Neural cell (in vitro differentiated cells): ENCODE measurements around the gene KRT32. TPM values are rescaled to one million over a fixed set of nuclear protein-coding genes. Genes with fewer than 3 reads are reported as not detected.

ENCODE experiments used
- H2AFZ ChIP-seq: fragments of 200-600, 300-800 bp; sonication (generic), shearing (Covaris generic); 2 replicates; pipeline ENCODE4 v1.6.0; 2014; ENCODE audit warnings: low read depth, mild to moderate bottlenecking, antibody characterized with exemption, low read length, moderate library complexity
- H3F3A ChIP-seq: fragments of 200-600 bp; shearing (Covaris generic); 2 replicates; pipeline ENCODE4 v1.6.1; 2016; ENCODE audit warnings: mild to moderate bottlenecking, moderate library complexity, mixed read lengths, antibody characterized with exemption, low read length; ENCODE audit not compliant: insufficient read depth, poor library complexity, severe bottlenecking
- H3K27ac ChIP-seq: fragments of 200-600, 300-800 bp; sonication (generic), shearing (Covaris generic); 2 replicates; pipeline ENCODE4 v1.5.1; 2014; ENCODE audit warnings: mild to moderate bottlenecking, low read length, moderate library complexity
- H3K27me3 ChIP-seq: fragments of 300-800, 200-600 bp; sonication (generic), shearing (Covaris generic); 2 replicates; pipeline ENCODE4 v1.6.0; 2014; ENCODE audit warnings: mild to moderate bottlenecking, low read depth, low read length, moderate library complexity; ENCODE audit not compliant: insufficient read depth
- H3K36me3 ChIP-seq: fragments of 300-800, 200-600 bp; sonication (generic), shearing (Covaris generic); 2 replicates; pipeline ENCODE4 v1.5.1; 2014; ENCODE audit warnings: mild to moderate bottlenecking, antibody characterized with exemption, low read length, moderate library complexity; ENCODE audit not compliant: insufficient read depth
- H3K4me2 ChIP-seq: fragments of 300-800, 200-600 bp; sonication (generic), shearing (Covaris generic); 2 replicates; pipeline ENCODE4 v1.6.0; 2014; ENCODE audit warnings: mild to moderate bottlenecking, low read length
- H3K4me3 ChIP-seq: fragments of 300-800, 200-600 bp; sonication (generic), shearing (Covaris generic); 2 replicates; pipeline ENCODE4 v1.5.1; 2014; ENCODE audit warnings: mild to moderate bottlenecking, low read length, moderate library complexity
- H3K79me2 ChIP-seq: fragments of 200-600 bp; shearing (Covaris generic); replicated peaks from 2 replicates; pipeline ENCODE4 v1.6.0; 2014; ENCODE audit warnings: mild to moderate bottlenecking, low read length, moderate library complexity; ENCODE audit not compliant: insufficient read depth
- H3K9ac ChIP-seq: fragments of 300-800, 200-600 bp; sonication (generic), shearing (Covaris generic); 2 replicates; pipeline ENCODE4 v1.6.1; 2016; ENCODE audit warnings: mild to moderate bottlenecking, low read length, mixed read lengths
- H3K9me2 ChIP-seq: fragments of 200-600 bp; shearing (Covaris generic); 2 replicates; pipeline ENCODE4 v1.6.1; 2016; ENCODE audit warnings: mild to moderate bottlenecking, low read length, mixed read lengths; ENCODE audit not compliant: insufficient read depth
- H3K9me3 ChIP-seq: fragments of 200-600, 300-800 bp; sonication (generic), shearing (Covaris generic); 2 replicates; pipeline ENCODE4 v1.6.1; 2016; ENCODE audit warnings: mild to moderate bottlenecking, mixed run types, low read length, moderate library complexity, mixed read lengths
- H4K20me1 ChIP-seq: fragments of 200-600 bp; shearing (Covaris generic); 2 replicates; pipeline ENCODE4 v1.6.1; 2016; ENCODE audit warnings: mild to moderate bottlenecking, mixed run types; ENCODE audit not compliant: insufficient read depth
- CTCF ChIP-seq: fragments of 450-650 bp; IDR thresholded peaks from 2 replicates; pipeline ENCODE4 v1.5.1; 2014; ENCODE audit warnings: antibody characterized with exemption, mild to moderate bottlenecking, moderate library complexity; ENCODE audit not compliant: poor library complexity, severe bottlenecking
- EP300 ChIP-seq: fragments of 450-650 bp; conservative IDR thresholded peaks from 2 replicates; pipeline ENCODE4 v1.6.1; 2014; ENCODE audit warnings: antibody characterized with exemption, mild to moderate bottlenecking, moderate library complexity; ENCODE audit not compliant: poor library complexity, severe bottlenecking
- EZH2 ChIP-seq: fragments of 200-600, 300-800 bp; shearing (Covaris generic), sonication (generic); IDR thresholded peaks from 2 replicates; pipeline ENCODE4 v1.6.1; 2014; ENCODE audit warnings: antibody characterized with exemption, low read length, borderline replicate concordance, mild to moderate bottlenecking; ENCODE audit not compliant: insufficient read depth, poor library complexity, severe bottlenecking
- MXI1 ChIP-seq: fragments of 450-650 bp; conservative IDR thresholded peaks from 2 replicates; pipeline ENCODE4 v1.6.1; 2014; ENCODE audit warnings: antibody characterized with exemption, mild to moderate bottlenecking; ENCODE audit not compliant: poor library complexity, severe bottlenecking
- POLR2AphosphoS5 ChIP-seq: IDR thresholded peaks from 2 replicates; pipeline ENCODE4 v1.6.1; 2012
- RAD21 ChIP-seq: fragments of 450-650 bp; conservative IDR thresholded peaks from 2 replicates; pipeline ENCODE4 v1.6.1; 2014; ENCODE audit warnings: antibody characterized with exemption, mild to moderate bottlenecking, moderate library complexity
- REST ChIP-seq: IDR thresholded peaks from 2 replicates; pipeline ENCODE4 v1.6.1; 2012; ENCODE audit warnings: borderline replicate concordance
- SMC3 ChIP-seq: fragments of 450-650 bp; conservative IDR thresholded peaks from 2 replicates; pipeline ENCODE4 v1.6.1; 2014; ENCODE audit warnings: antibody characterized with exemption, mild to moderate bottlenecking, moderate library complexity; ENCODE audit not compliant: poor library complexity
- TAF1 ChIP-seq: IDR thresholded peaks from 2 replicates; pipeline ENCODE4 v1.6.1; 2012; ENCODE audit warnings: low read depth
- polyA plus RNA-seq: library from polyadenylated mRNA; depleted of rRNA; stranded (reverse); fragments of >200 nt; gene quantifications from 2 replicates; pipeline ENCODE4 v1.2.3, GENCODE V29; 2014

KRT32 gene
- polyA plus RNA-seq, 1 donor from 2014 or later = not detected

GRCh38 chr17:41512546-41513167 is 45.5 kb upstream of the KRT32 start:
- Histone ChIP-seq H3K9ac (no peak overlapping the region), H3K4me3 (no peak overlapping the region), H3K27ac (no peak overlapping the region), H3K9me2 (no peaks in the 10 kb centered on the region), H4K20me1 (no peaks in the 10 kb centered on the region), H3K9me3 (no peaks in the 10 kb centered on the region), H3K4me2 (no peak overlapping the region), H2AFZ (no peak overlapping the region), H3K36me3 (no peaks in the 10 kb centered on the region), H3K79me2 (no peaks in the 10 kb centered on the region), H3F3A (no peaks in the 10 kb centered on the region), H3K27me3 (no peaks in the 10 kb centered on the region)
- TF ChIP-seq MXI1 (no peak), SMC3 (no peak), EP300 (no peak), CTCF (no peak), EZH2 (no peak), POLR2AphosphoS5 (no peak), RAD21 (no peak), REST (no peak), TAF1 (no peak)

- no peaks in the 10 kb centered on the region for H3K27me3 ChIP-seq
- H3K9me3 ChIP-seq = no peaks in the 10 kb centered on the region
- no peaks in the 10 kb centered on the region for H4K20me1 ChIP-seq
- H3K27ac ChIP-seq = no peak overlapping the region
- no peak overlapping the region for H3K9ac ChIP-seq
- no peak overlapping the region for H3K4me3 ChIP-seq
- H2AFZ ChIP-seq = no peak overlapping the region
- H3K79me2 ChIP-seq = no peaks in the 10 kb centered on the region
- no peaks in the 10 kb centered on the region for H3K9me2 ChIP-seq
- TF ChIP-seq EP300 (no peak), TAF1 (no peak), EZH2 (no peak), CTCF (no peak), REST (no peak), RAD21 (no peak), POLR2AphosphoS5 (no peak), SMC3 (no peak)
- no peak overlapping the region for H3K4me2 ChIP-seq
- no peaks in the 10 kb centered on the region for H3F3A ChIP-seq
- no peaks in the 10 kb centered on the region for H3K36me3 ChIP-seq
Observed at GRCh38 chr17:41511716-41512115, 44.5 kb upstream of the KRT32 start.
